Tibial artery (tissue), 4 donors: ENCODE measurements around the gene CCDC88B.

Experiments
- DNase-seq, 2 donors: peaks; one replicate each; pipeline ENCODE4 v3.0.0-alpha.2; 2019
- H3K27ac ChIP-seq, 2 donors: fragments of 200-600 bp; sonication (generic) in 1 of 2; 1 replicate in 1 of 2; 2 replicates in 1 of 2; pipeline ENCODE4 v1.5.1; 2018 to 2019; ENCODE audit warnings: mild to moderate bottlenecking in 1 of 2
- H3K27me3 ChIP-seq, 2 donors: fragments of 200-600 bp; sonication (generic) in 1 of 2; one replicate each; pipeline versions ENCODE4 v1.5.1 to v1.6.0; 2016 to 2019
- H3K36me3 ChIP-seq, 3 donors: fragments of 200-600 bp; sonication (generic) in 2 of 3; one replicate each; pipeline ENCODE4 v1.5.1; 2016 to 2019; ENCODE audit warnings: mild to moderate bottlenecking in 2 of 3
- H3K4me1 ChIP-seq, 4 donors: fragments of 200-600 bp; sonication (generic) in 2 of 4; 1 replicate in 3 of 4; 2 replicates in 1 of 4; pipeline ENCODE4 v1.5.1; 2016 to 2019
- H3K4me3 ChIP-seq, 2 donors: fragments of 200-600 bp; sonication (generic) in 1 of 2; 1 replicate in 1 of 2; 2 replicates in 1 of 2; pipeline ENCODE4 v1.5.1; 2018 to 2019; ENCODE audit warnings: mild to moderate bottlenecking in 2 of 2
- H3K9me3 ChIP-seq, 3 donors: fragments of 200-600 bp; sonication (generic) in 1 of 3; one replicate each; pipeline ENCODE4 v1.5.1; 2016 to 2019
- CTCF ChIP-seq, 2 experiments: fragments of 200-600 bp in 1 of 2; fragments of 450-650 bp in 1 of 2; IDR thresholded peaks; one replicate each; pipeline ENCODE4 v1.5.1; 2017 to 2019; ENCODE audit warnings: antibody characterized with exemption in 2 of 2, mild to moderate bottlenecking in 1 of 2, moderate library complexity in 1 of 2
- intact Hi-C: fragments of 100-400 bp; cut with DNase I; formaldehyde crosslinking; loops from one replicate; pipeline ENCODE4 v1.15.0; 2023; ENCODE audit warnings: low total_unique reads

CCDC88B gene

DNA sequence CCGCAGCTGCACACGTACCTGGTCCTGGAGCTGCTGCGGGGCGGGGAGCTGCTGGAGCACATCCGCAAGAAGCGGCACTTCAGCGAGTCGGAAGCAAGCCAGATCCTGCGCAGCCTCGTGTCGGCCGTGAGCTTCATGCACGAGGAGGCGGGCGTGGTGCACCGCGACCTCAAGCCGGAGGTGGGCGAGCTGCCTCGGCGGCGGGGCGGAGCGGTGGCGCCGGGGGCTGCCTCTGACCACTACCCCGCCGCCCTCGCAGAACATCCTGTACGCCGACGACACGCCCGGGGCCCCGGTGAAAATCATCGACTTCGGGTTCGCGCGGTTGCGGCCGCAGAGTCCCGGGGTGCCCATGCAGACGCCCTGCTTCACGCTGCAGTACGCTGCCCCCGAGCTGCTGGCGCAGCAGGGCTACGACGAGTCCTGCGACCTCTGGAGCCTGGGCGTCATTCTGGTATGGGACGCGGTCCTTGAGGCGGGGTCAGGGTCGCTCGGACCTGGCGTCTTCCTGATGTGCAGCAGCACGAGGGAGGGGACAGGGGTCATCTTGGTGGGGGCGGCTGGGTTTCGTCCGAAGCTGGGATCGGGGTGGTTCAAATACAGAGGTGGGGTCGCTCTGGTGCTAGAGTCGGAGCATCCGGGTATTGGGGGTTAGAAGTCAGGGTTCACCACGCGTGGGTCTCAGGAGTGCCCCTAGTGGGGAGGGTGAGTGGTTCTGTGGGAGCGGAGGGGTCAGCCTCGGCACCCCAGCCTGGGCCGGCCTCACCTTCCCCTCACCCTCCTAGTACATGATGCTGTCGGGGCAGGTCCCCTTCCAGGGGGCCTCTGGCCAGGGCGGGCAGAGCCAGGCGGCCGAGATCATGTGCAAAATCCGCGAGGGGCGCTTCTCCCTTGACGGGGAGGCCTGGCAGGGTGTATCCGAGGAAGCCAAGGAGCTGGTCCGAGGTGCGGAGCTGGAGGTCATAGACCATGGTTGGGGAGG is 29.7 kb downstream of the CCDC88B start:
- Histone ChIP-seq H3K9me3 (no peaks in the 10 kb centered on the region), H3K36me3 (peaks cover 43 to 72% (median 67%) of the 10 kb centered on the region in 3 donors), H3K4me1 (peaks cover 0 to 15% (median 7%) of the 10 kb centered on the region in 4 donors), H3K27ac (no peak overlapping the region), H3K4me3 (no peak overlapping the region), H3K27me3 (no peaks in the 10 kb centered on the region)
- no peak for DNase-seq
- intact Hi-C loops, result no loop called here
- TF ChIP-seq CTCF (IDR thresholded peaks at IDR 0.05), result no peak

DNA sequence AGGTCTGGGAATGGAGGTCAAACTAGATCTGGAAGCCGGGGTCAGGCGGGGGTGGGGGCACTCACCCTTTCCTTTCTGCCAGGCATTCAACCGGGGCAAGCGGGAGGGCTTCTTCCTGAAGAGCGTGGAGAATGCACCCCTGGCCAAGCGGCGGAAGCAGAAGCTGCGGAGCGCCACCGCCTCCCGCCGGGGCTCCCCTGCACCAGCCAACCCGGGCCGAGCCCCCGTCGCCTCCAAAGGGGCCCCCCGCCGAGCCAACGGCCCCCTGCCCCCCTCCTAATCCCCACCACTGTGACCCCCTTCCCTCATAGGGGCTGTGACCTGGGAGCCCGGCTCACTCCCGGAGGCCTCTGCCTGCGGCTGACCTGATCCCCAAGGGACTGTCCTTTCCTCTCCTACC is 31.2 kb downstream of the CCDC88B start:
- Histone ChIP-seq H3K9me3 (no peaks in the 10 kb centered on the region), H3K27me3 (no peaks in the 10 kb centered on the region), H3K36me3 (peaks cover 29 to 58% (median 52%) of the 10 kb centered on the region in 3 donors), H3K4me3 (no peak overlapping the region), H3K27ac (no peak overlapping the region), H3K4me1 (peaks cover 0 to 15% (median 7%) of the 10 kb centered on the region in 4 donors)
- intact Hi-C loops, result no loop called here
- no peak for DNase-seq
- no peak for TF ChIP-seq CTCF (IDR thresholded peaks at IDR 0.05)

GRCh38 chr11:64372021-64372420 is 32.0 kb downstream of the CCDC88B start:
- Histone ChIP-seq H3K9me3 (no peaks in the 10 kb centered on the region), H3K4me1 (peaks cover 0 to 15% (median 7%) of the 10 kb centered on the region in 4 donors), H3K4me3 (no peak overlapping the region), H3K27me3 (no peaks in the 10 kb centered on the region), H3K36me3 (peaks cover 21 to 50% (median 44%) of the 10 kb centered on the region in 3 donors), H3K27ac (no peak overlapping the region)
- no peak for TF ChIP-seq CTCF (IDR thresholded peaks at IDR 0.05)
- DNase-seq, result no peak
- intact Hi-C loops, result no loop called here

GRCh38 chr11:64372802-64373597 is 33.0 kb downstream of the CCDC88B start:
- peaks cover 16 to 40% (median 34%) of the 10 kb centered on the region in 3 donors for H3K36me3 ChIP-seq
- intact Hi-C loops, result no loop called here
- no peaks in the 10 kb centered on the region for H3K27me3 ChIP-seq
- DNase-seq, result peak in 1 of 2 donors; percentile 72
- peak overlapping the region in 1 of 2 donors; percentile 28 for H3K4me3 ChIP-seq
- peaks cover 0 to 17% (median 7%) of the 10 kb centered on the region in 4 donors for H3K4me1 ChIP-seq
- peak overlapping the region in 1 of 2 donors; percentile 42 for H3K27ac ChIP-seq
- no peaks in the 10 kb centered on the region for H3K9me3 ChIP-seq
- no peak for TF ChIP-seq CTCF (IDR thresholded peaks at IDR 0.05)

DNA sequence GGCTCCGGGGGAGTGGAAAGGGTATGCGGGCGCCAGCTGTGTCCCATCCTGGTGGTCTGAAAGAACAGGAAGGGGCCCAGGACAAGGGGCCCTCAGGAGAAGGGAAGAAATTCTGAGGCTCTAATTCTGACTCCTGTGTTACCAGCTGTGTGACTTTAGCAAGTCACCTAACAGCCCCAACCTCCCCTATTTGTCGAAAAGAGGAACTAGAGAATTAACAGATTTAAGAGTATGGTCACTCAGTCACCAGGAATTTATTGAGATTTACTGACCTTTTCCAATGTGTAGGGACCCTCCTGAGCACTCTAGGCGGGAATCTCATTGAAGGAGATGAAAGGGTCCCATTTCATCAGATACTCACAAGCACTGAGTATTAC is 33.6 kb downstream of the CCDC88B start:
- intact Hi-C loops, result no loop called here
- Histone ChIP-seq H3K27me3 (no peaks in the 10 kb centered on the region), H3K9me3 (no peaks in the 10 kb centered on the region), H3K36me3 (peaks cover 16 to 34% (median 28%) of the 10 kb centered on the region in 3 donors), H3K4me3 (no peak overlapping the region), H3K27ac (no peak overlapping the region), H3K4me1 (peaks cover 0 to 23% (median 12%) of the 10 kb centered on the region in 4 donors)
- DNase-seq, result no peak
- no peak for TF ChIP-seq CTCF (IDR thresholded peaks at IDR 0.05)
